VCaP (cell line): ENCODE results near the gene UBE2V1.
"Not testable (repeated sequence)": the region's sequence is repeated elsewhere in the genome, so short reads cannot be mapped to it uniquely, and the experiment has no call there.

Experiments
- H3K27ac ChIP-seq: fragments of 450-650 bp; 2 replicates; pipeline ENCODE4 v1.5.1; 2017
- CTCF ChIP-seq: fragments of 450-650 bp; conservative IDR thresholded peaks from 2 replicates; pipeline ENCODE4 v1.5.1; 2017; ENCODE audit warnings: mild to moderate bottlenecking, moderate library complexity

Gene UBE2V1

DNA sequence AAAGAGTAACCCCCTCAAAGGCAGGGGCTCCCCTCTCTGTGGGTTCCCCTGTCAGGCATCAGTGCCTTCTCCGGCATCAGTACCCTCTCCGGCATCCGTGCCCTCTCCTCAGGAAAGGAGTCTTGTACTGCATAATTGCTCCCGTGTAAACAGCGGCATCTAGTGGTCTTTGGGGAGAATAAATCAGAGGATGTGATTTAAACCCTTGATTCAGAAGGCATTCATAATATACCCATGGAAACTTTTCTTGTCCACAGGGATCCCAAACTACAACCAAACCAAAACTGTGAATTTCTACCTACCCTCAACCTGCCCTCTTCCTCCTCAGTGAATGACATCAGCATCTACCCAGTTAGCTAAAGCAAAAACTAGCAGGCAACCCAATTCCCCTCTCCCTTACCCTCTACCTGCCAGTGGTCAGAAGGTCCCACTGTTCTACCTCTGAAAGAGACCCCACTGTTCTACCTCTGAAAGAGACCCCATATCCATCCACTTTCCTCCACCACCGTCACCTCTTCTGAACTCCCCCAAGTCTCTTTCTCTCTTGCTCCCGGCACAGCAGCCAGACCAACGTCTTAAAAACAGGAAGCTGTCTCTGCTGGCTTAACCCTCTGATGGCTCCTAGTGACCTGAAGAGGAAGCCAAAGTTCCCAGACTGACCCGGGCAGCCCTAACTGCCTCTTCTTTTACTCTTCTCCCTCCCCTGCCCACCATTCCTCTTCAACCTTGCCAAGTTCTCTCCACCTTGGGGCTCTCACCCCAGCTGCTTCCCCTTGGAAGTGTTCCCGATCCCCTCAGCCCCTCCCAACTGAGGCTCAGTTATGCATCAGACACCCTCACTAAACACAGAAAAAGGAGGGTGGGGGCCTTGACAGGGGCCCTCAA, 27.2 kb downstream of the UBE2V1 start:
- TF ChIP-seq CTCF: peak; percentile 95
- peak overlapping the region; percentile 8; the same call in 1 of the 2 replicates for H3K27ac ChIP-seq

DNA sequence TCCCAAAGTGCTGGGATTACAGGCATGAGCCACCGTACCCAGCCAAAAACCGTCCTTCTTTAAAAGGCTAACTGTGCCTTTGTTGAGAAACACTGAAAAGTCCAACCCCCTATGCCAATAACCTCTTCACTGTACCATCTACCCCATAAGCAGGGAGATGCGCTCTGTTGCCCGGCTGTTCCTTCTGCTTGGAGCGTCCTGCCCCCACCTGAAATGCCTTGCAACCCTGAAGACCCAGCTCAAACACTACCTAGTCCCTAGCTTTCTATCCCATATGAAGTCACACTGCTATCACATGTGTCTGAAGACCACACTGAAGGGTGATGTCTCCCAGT, 27.8 kb downstream of the UBE2V1 start:
- H3K27ac ChIP-seq: no peak overlapping the region
- no peak for TF ChIP-seq CTCF

GRCh38 chr20:50083034-50083433, 29.9 kb downstream of the UBE2V1 start:
- no peak overlapping the region for H3K27ac ChIP-seq
- no peak for TF ChIP-seq CTCF

- H3K27ac ChIP-seq: not testable (repeated sequence)
These were observed 30.9 kb downstream of the UBE2V1 start for GRCh38 chr20:50082056-50082455.

DNA sequence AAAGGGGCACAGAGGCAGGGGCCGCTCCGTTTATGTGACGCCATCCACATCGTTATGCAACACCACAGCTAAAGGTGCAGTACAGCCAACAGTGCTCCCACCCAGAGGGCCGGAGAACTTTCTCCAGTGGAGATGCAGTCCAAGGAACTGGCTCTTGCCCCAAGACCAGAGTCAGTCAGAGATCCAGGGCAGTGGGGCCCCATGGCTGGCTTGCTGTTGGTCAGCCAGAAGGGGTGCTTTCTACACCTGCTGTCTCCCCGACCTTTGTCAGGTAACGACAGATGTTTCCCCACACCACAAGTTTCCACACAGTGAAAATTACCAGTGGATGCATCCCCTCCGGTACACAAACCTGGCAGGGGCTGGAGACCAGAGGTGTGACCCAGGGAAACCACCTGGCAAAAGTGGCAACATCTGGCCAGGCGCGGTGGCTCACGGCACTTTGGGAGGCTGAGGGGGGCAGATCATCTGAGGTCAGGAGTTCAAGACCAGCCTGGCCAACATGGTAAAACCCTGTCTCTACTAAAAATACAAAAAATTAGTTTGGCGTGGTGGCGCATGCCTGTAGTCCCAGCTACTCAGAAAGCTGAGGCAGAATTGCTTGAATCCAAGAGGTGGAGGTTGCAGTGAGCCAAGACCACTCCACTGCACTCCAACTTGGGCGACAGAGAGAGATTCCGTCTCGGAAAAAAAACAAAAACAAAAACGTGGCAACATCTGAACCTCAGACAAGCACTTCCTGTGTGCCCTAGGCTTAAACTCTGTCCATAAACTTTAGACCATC, 34.9 kb downstream of the UBE2V1 start:
- no peak overlapping the region for H3K27ac ChIP-seq
- TF ChIP-seq CTCF: no peak

GRCh38 chr20:50073500-50073899, 39.5 kb downstream of the UBE2V1 start:
- no peak for TF ChIP-seq CTCF
- H3K27ac ChIP-seq: no peak overlapping the region

- peak overlapping the region; percentile 62; the same call in 1 of the 2 replicates for H3K27ac ChIP-seq
- TF ChIP-seq CTCF: peak; percentile 100
These were observed 41.7 kb downstream of the UBE2V1 start for GRCh38 chr20:50071039-50071888.
